GM12864 (cell line): ENCODE results near the gene ZNF609.

ENCODE experiments used
- DNase-seq: peaks from one replicate; pipeline ENCODE4 v3.0.0-alpha.2; 2011; ENCODE audit warnings: low read depth
- H3K4me3 ChIP-seq: 2 replicates; pipeline ENCODE4 v1.5.1; 2011; ENCODE audit warnings: mild to moderate bottlenecking, low read depth, low read length, control low read depth
- CTCF ChIP-seq: IDR thresholded peaks from 2 replicates; pipeline ENCODE4 v1.5.1; 2011; ENCODE audit warnings: low read depth, mild to moderate bottlenecking, moderate library complexity, low read length, control low read depth, inconsistent platforms; ENCODE audit errors: missing control alignments

ZNF609 gene

DNA sequence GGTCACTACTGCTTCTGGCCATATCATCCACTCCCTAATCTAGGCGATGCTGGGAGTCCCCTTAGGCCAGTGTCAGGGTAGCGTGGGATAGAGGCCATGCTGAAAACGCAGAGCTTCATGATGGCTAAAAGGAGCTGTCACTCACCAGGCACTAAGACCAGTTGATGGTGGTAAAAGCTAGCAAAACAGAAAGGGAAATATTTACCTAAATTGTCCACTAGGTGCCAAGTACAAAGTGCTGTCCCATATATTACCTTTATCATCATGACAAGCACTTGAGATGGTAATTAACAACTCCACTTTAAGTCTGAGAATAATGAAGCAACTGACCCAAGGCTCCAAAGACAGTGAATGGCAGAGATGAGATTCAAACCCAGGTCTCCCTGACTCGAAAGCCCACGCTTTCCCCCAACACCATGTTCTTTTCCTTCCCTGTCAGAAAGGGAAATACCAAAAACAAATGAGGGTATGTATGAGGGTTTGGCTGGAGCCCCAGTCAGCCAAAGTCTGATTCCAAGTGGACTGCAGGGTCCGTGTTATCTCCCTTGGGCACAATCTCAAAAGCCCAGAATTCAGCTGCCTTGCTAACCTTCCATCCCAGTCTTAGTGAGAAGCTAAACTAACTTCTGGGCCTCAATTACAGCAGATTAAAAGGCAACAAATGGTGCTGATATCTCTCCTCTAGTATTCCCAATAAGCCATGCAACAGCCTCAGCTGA, 230.4 kb downstream of the ZNF609 start:
- DNase-seq = no peak
- peak; percentile 30 for TF ChIP-seq CTCF
- H3K4me3 ChIP-seq = no peak overlapping the region

DNA sequence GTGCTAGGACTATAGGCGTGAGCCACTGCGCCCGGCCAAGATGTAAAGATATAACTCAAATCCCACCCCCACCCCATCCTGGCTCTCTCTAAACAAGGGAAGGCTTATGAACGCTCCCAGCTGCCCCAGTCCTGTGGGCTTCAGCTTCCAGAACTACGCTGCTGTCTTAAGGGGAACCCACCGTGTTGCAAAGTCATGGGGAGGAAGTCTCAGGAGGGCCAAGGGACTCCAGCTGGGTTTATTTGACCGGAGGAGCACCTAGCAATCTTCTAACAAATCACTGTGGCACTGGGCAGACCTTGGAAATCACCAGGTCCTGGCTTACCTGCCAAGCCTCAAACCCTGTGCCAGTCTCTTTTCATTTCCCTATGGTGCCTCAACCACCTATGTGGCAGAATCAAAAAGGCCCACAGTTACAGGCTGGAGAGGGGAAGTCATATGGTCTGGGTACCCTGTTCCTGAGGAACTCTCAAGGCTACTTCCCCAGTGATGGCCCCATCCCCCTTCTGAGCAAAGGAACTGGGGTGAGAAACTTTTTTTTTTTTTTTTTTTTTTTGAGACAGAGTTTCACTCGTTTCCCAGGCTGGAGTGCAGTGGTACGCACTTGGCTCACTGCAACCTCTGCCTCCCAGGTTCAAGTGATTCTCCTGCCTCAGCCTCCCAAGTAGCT, 231.7 kb downstream of the ZNF609 start:
- DNase-seq = no peak
- no peak for TF ChIP-seq CTCF
- no peak overlapping the region for H3K4me3 ChIP-seq

DNA sequence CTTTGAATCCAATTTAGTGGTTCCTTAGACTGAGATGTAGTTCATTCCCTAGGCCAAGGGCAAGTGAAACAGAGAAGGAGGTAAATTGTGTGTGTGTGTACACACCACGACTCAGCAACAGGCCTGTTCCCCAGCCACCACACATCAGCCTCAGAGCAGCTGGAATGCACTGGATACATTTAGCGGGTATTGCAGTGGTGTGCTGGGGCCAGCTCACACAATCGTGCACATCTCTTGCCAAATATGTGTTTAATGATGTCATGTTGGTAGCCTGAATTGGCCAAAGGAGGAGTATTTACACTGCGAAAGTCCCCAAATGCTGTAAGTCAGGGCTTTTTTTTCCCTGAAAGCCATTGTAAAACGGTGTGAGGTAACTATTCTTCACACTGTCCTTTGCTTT, 232.8 kb downstream of the ZNF609 start:
- DNase-seq = no peak
- TF ChIP-seq CTCF = no peak
- no peak overlapping the region for H3K4me3 ChIP-seq

DNA sequence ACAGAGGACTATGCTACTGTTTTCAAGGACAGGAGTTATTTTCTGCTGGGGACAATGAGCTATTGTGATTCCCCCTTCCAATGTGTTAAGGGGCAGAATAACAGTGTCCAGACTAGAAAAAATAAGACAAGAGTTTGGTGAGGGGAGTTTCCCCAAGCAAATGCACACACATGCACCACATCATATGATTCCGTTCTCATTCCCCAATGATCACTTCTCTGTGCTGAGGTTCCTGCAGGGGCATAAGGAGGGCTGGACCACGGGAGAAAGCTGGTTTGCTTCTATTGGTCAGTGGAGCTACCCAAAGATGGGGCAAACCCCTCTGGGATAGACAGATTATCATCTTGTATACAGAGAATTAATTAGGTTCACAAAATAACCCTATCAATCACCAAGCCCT, 234.4 kb downstream of the ZNF609 start:
- TF ChIP-seq CTCF = no peak
- DNase-seq = no peak
- H3K4me3 ChIP-seq = no peak overlapping the region

GRCh38 chr15:64695561-64695992, 235.2 kb downstream of the ZNF609 start:
- DNase-seq = no peak
- H3K4me3 ChIP-seq = no peak overlapping the region
- TF ChIP-seq CTCF = no peak

- H3K4me3 ChIP-seq = no peak overlapping the region
- no peak for DNase-seq
- TF ChIP-seq CTCF = no peak
Measured at GRCh38 chr15:64696481-64696880, 236.1 kb downstream of the ZNF609 start.

DNA sequence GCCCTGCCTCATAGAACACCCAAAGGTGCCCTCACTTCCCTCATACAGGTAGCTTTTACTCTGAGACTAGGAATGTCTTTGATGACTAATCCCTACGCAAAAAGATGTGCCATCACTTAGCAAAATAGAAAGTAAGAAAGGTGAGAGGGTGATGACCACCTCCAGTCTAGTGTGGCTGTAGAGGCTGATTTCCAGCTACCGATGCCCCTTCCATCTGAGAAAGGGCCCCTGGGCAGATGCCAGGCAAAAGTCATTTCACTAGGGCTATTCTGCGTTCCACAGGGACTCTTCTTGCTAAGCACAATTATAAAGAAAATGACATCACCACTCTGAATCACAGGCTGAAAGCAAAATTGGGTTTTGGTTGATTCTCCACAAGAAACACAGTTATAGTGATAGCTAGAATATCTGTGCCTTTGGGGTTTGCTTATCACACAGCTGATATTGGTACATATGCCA, 237.6 kb downstream of the ZNF609 start:
- DNase-seq = no peak
- TF ChIP-seq CTCF = no peak
- H3K4me3 ChIP-seq = no peak overlapping the region
